Loucy (cell line): Measurements from ENCODE around the gene IL23A.

ENCODE experiments used
- H2AFZ ChIP-seq: fragments of 200-600 bp; sonication (generic); 2 replicates; pipeline ENCODE4 v1.6.0; 2016; ENCODE audit warnings: antibody characterized with exemption, mild to moderate bottlenecking, low read length, moderate library complexity
- H3F3A ChIP-seq: fragments of 200-600 bp; 2 replicates; pipeline ENCODE4 v1.6.0; 2016; ENCODE audit warnings: antibody characterized with exemption, low read depth, mild to moderate bottlenecking
- H3K27me3 ChIP-seq: fragments of 200-600 bp; sonication (generic); 2 replicates; pipeline ENCODE4 v1.6.1; 2014; ENCODE audit warnings: low read length, mild to moderate bottlenecking; ENCODE audit not compliant: insufficient read depth, poor library complexity, severe bottlenecking
- H3K36me3 ChIP-seq: fragments of 200-600 bp; sonication (generic); 2 replicates; pipeline ENCODE4 v1.6.1; 2016; ENCODE audit warnings: low read length; ENCODE audit not compliant: insufficient read depth
- H3K4me1 ChIP-seq: fragments of 200-600 bp; sonication (generic); 2 replicates; pipeline ENCODE4 v1.5.1; 2014; ENCODE audit warnings: low read length, mild to moderate bottlenecking; ENCODE audit not compliant: insufficient read depth, poor library complexity, severe bottlenecking
- H3K4me2 ChIP-seq: fragments of 200-600 bp; sonication (generic); 2 replicates; pipeline ENCODE4 v1.6.0; 2014; ENCODE audit warnings: antibody characterized with exemption, low read length, low read depth, mild to moderate bottlenecking; ENCODE audit not compliant: poor library complexity, severe bottlenecking
- H3K4me3 ChIP-seq: fragments of 200-600 bp; sonication (generic); 2 replicates; pipeline ENCODE4 v1.5.1; 2014; ENCODE audit warnings: low read length, mild to moderate bottlenecking, mixed read lengths; ENCODE audit not compliant: poor library complexity, severe bottlenecking
- H3K79me2 ChIP-seq: fragments of 200-600 bp; sonication (generic); 2 replicates; pipeline ENCODE4 v1.6.1; 2014; ENCODE audit warnings: low read length; ENCODE audit not compliant: insufficient read depth
- H3K9ac ChIP-seq: fragments of 200-600 bp; sonication (generic); 2 replicates; pipeline ENCODE4 v1.6.0; 2014; ENCODE audit warnings: mild to moderate bottlenecking, low read depth, low read length, moderate library complexity; ENCODE audit not compliant: poor library complexity, severe bottlenecking
- H3K9me2 ChIP-seq: fragments of 200-600 bp; sonication (generic); replicated peaks from 2 replicates; pipeline ENCODE4 v1.6.1; 2016; ENCODE audit warnings: low read depth, low read length, mixed read lengths
- H3K9me3 ChIP-seq: fragments of 200-600 bp; sonication (generic); 2 replicates; pipeline ENCODE4 v1.6.1; 2014; ENCODE audit warnings: mild to moderate bottlenecking, antibody characterized with exemption, low read length, low read depth; ENCODE audit not compliant: insufficient read depth
- H4K20me1 ChIP-seq: fragments of 200-600 bp; sonication (generic); 2 replicates; pipeline ENCODE4 v1.6.0; 2014; ENCODE audit warnings: antibody characterized with exemption, low read length, mild to moderate bottlenecking; ENCODE audit not compliant: insufficient read depth, poor library complexity, severe bottlenecking
- CTCF ChIP-seq: fragments of 200-600 bp; sonication (generic); conservative IDR thresholded peaks from 2 replicates; pipeline ENCODE4 v1.5.1; 2014; ENCODE audit warnings: mild to moderate bottlenecking, antibody characterized with exemption, low read length
- EZH2phosphoT487 ChIP-seq: fragments of 200-600 bp; IDR thresholded peaks from 2 replicates; pipeline ENCODE4 v1.6.1; 2018; ENCODE audit warnings: antibody characterized with exemption, mild to moderate bottlenecking, moderate library complexity, borderline replicate concordance

IL23A gene

GRCh38 chr12:56297400-56297799 is 41.3 kb upstream of the IL23A start:
- Histone ChIP-seq H3K4me3 (peak overlapping the region; percentile 95), H3K79me2 (peaks cover 84% of the 10 kb centered on the region), H3K4me1 (peaks cover 48% of the 10 kb centered on the region), H3K9me2 (no peaks in the 10 kb centered on the region), H3K36me3 (no peaks in the 10 kb centered on the region), H3F3A (no peaks in the 10 kb centered on the region), H4K20me1 (peaks cover 37% of the 10 kb centered on the region), H3K9me3 (no peaks in the 10 kb centered on the region), H3K27me3 (no peaks in the 10 kb centered on the region), H2AFZ (no peak overlapping the region), H3K4me2 (peak overlapping the region; percentile 84), H3K9ac (peak overlapping the region; percentile 24)
- TF ChIP-seq CTCF (no peak), EZH2phosphoT487 (no peak)

DNA sequence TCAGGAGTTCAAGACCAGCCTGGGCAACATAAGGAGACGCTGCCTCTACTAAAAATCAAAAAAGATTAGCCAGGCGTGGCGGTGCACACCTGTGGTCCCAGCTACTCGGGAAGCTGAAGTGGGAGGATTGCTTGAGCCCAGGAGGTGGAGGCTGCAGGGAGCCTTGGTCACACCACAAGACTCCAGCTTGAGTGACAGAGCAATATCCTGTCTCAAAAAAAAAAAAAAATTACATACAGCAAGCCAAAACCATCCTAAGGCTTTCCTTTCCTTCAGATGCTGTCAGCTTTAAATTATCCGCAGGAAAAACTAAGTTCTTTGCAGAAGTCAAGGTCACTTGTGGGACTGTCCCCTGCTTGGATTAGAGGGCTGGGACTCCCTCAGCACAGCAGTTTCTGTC is 39.9 kb upstream of the IL23A start:
- no peaks in the 10 kb centered on the region for H3K36me3 ChIP-seq
- H2AFZ ChIP-seq = no peak overlapping the region

GRCh38 chr12:56299308-56299852 is 39.3 kb upstream of the IL23A start:
- Histone ChIP-seq H3K4me2 (peak overlapping the region; percentile 84), H2AFZ (peak overlapping the region; percentile 86), H3K4me1 (peaks cover 44% of the 10 kb centered on the region), H4K20me1 (peaks cover 33% of the 10 kb centered on the region), H3K9ac (peak overlapping the region; percentile 80), H3K36me3 (no peaks in the 10 kb centered on the region), H3K9me2 (no peaks in the 10 kb centered on the region), H3K9me3 (no peaks in the 10 kb centered on the region), H3K27me3 (no peaks in the 10 kb centered on the region), H3K4me3 (peak overlapping the region; percentile 95), H3F3A (no peaks in the 10 kb centered on the region), H3K79me2 (peaks cover 67% of the 10 kb centered on the region)
- TF ChIP-seq CTCF (no peak), EZH2phosphoT487 (no peak)

More for the DNA sequence above, 39.9 kb upstream of the IL23A start:
- TF ChIP-seq CTCF (no peak), EZH2phosphoT487 (no peak)
- H3K4me2 ChIP-seq = peak overlapping the region; percentile 84
- H4K20me1 ChIP-seq = peaks cover 33% of the 10 kb centered on the region
- H3K4me1 ChIP-seq = peaks cover 47% of the 10 kb centered on the region
- no peaks in the 10 kb centered on the region for H3K27me3 ChIP-seq
- H3K9ac ChIP-seq = peak overlapping the region; percentile 80
- no peaks in the 10 kb centered on the region for H3K9me3 ChIP-seq
- H3K4me3 ChIP-seq = peak overlapping the region; percentile 95
- no peaks in the 10 kb centered on the region for H3F3A ChIP-seq
- H3K79me2 ChIP-seq = peaks cover 72% of the 10 kb centered on the region
- no peaks in the 10 kb centered on the region for H3K9me2 ChIP-seq
